DLD1 (cell line): Measurements from ENCODE around the gene NR6A1.

Experiments used
- in situ Hi-C: cut with HindIII; loops from 2 replicates; pipeline ENCODE4 v1.10.0; 2017; ENCODE audit warnings: low sequenced_read_pairs

The NR6A1 gene

GRCh38 chr9:124666642-124667041 is 104.5 kb downstream of the NR6A1 start:
- in situ Hi-C loops, result no loop called here

- in situ Hi-C loops, result no loop called here
Observed at GRCh38 chr9:124665391-124666058, 105.6 kb downstream of the NR6A1 start.

DNA sequence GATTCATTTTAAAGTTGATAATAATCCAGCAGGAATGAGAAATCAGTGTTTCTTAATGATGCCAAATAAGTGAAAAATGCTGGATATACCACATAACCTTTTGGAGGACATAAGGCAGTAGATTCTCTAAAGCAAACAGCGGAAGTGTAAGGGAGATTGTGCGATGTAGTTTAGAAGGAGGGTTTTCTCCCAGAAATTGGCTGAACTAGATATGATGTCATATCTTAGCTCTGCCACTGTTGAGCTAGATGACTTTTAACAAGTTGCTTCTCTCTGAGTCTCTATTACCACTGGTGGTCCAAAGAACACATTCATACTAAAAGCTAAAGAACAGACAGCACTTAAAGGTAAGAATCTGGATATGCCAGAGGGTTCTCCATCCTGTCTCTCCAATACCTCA is 107.0 kb downstream of the NR6A1 start:
- in situ Hi-C loops, result no loop called here

DNA sequence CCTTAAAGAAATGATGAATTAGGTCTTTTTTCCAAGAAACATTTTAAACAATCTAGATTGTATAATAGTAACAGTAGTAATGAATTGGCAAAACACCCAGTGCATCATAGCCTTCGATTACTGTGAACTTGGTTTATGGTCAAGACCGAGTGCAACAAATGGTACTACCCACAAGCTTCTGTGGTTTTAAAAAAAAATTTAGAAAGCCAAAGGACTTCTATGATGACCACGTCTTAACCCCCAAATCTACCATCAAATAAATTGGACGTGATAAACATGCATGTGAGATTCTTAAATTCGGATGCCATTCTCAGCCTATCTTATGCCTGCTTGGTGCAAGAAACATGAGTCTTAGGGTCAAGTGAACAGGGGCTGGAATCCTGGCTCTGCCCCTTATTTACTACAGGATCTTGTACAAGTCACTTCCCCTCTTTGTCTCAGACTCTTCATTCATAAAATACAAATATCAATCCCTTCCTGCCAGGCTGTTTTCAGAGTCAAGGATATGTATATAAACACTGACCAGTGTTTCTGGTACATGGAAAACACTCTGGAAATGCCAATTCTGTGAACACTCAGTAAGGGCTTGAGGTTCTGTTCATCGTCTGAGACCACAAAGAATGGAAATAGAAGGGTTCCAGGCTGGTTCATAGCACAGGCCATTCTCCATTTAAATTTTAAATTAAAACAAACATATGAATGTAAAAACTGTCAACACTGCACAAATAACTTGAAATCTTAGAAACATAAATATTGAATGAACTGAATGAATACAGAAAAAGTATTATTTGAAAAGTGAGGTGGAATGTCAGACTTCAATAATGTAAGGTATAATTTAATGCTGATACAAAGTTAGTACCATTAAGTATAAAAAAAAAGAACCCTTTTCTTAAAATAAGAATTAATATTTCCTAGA is 107.8 kb downstream of the NR6A1 start:
- in situ Hi-C loops, result no loop called here

- in situ Hi-C loops, result no loop called here
Observed at GRCh38 chr9:124662561-124662960, 108.5 kb downstream of the NR6A1 start.

- in situ Hi-C loops, result no loop called here
Observed at GRCh38 chr9:124661271-124661670, 109.8 kb downstream of the NR6A1 start.

GRCh38 chr9:124660341-124660801 is 110.7 kb downstream of the NR6A1 start:
- in situ Hi-C loops, result no loop called here

DNA sequence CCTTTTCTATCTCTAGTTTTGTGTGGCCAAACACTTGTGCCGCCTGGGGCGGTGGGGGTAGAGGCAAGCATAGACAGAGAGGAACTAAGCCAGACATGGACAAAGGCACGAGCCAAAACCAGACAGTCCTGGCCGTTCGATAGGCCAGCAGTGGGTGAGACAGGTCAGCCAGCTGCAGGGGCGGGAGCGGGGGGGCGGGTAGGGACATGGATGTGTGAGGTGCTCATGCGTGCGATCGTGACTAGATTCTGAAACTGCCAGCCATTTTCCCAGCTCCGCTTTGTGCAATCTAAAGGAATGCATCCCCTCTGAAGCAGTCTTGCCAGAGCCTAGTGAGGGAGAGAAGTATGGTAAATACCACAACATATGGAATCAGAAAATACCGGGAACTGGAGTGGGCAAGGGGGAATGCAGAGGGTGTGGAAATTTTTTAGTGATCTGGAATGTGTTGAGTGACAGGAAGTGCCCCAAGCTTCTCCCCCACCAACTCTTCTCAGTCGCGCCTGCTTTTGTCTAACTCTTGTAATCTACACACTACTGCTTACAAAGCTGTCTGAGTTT is 111.9 kb downstream of the NR6A1 start:
- in situ Hi-C loops, result loop anchor here (5.0 kb wide), 1 partner anchor 33 kb away; no protein-coding TSS in a partner anchor

DNA sequence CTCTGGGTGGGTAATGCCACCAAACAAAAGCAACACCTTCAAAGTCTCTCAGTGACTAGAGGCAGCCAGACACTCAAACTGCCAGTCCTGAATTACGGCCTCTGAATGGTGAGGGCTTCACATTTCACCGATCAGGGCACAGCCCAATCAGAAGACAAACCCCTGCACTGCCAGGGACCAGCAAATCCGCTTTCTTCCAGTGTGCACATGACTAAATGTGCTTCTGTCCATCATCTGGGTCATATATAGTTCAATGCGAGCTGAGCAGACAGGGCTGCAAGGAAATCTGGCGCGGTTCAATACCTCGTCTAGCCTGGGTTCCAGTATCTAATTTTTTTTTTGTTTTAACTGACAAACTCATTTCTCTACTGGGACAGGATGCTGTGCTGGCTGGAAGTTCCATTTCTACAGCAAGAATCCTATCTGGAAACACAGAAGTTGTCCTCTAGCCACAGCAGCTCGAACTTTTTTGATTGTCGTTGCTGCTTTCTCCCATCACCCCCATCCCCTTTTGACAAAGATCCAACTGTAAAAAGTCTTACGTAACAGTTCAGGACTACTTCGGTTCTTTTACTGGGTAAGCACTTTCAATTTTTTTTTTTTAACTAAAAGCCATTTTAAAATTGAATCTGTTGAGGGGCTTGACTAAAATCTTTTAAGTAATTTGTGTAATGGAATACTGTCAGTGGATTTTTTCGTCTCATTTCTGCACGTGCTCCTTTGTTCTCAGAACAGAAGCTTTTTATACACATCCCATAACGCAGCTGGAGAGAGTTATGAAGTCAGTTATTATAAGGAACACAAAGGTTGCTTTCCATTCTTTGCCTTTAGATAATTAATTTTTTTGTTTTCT is 112.7 kb downstream of the NR6A1 start:
- in situ Hi-C loops, result loop anchor here (5.0 kb wide), 1 partner anchor 34 kb away; no protein-coding TSS in a partner anchor

GRCh38 chr9:124657516-124657915 is 113.6 kb downstream of the NR6A1 start:
- in situ Hi-C loops, result loop anchor here (5.0 kb wide), 1 partner anchor 35 kb away; no protein-coding TSS in a partner anchor

DNA sequence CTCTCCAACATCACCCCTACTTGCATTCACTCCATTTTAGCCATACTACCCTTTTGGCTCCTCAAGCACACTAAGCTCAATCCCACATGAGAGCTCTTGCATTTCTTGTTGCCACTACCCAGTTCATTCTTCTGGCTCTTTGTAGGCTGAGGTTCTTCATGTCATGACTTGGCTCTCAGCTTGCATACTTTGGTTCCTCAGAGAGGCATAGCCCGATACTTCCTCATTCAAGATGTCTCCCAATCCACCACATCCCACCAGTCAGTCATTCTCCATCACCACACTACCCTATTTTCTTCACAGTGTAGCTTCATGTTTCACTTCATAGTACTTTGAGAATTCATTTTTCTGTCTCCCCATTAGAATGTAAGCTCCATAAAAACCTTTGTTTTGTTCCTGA is 116.7 kb downstream of the NR6A1 start:
- in situ Hi-C loops, result no loop called here

GRCh38 chr9:124652615-124653393 is 118.3 kb downstream of the NR6A1 start:
- in situ Hi-C loops, result no loop called here

DNA sequence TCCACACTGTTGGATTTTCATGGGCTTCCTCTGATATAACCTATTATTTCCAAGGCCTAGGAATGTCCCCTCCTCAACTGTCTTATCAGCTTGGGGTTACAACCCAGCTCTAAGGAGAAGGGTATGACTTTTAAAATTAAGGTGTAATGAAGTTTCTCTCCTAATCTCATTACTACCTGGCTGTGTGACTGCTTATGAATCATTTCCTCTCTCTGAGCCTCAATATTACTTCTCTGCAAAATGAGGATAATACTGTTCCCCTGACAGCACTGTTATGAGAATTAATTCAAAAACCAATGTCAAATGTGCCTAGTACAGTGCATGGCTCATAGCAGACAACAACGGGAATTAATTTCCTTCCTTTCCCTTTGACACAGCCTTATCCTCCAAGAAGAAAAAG is 118.9 kb downstream of the NR6A1 start:
- in situ Hi-C loops, result no loop called here

GRCh38 chr9:124645274-124645673 is 125.8 kb downstream of the NR6A1 start:
- in situ Hi-C loops, result no loop called here

DNA sequence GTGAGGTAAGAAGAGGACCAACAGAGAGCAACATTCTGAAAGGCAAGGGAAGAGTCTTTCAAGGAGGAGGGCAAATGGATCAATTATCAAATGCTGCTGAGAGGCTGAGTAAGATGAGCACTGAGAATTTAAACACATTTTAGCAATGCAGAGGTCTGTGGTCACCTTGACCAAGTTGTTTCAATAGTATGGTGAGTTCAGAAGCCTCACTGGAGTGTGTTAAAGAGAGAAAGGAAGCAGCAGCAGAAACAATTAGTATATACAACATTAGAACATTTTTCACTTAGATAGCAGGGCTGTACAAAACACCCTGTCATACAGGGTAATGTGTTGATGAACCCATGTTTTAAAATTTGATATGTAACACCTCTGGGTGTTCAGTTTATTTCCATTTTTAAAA is 131.5 kb downstream of the NR6A1 start:
- in situ Hi-C loops, result no loop called here

GRCh38 chr9:124635285-124635684 is 135.8 kb downstream of the NR6A1 start:
- in situ Hi-C loops, result no loop called here

DNA sequence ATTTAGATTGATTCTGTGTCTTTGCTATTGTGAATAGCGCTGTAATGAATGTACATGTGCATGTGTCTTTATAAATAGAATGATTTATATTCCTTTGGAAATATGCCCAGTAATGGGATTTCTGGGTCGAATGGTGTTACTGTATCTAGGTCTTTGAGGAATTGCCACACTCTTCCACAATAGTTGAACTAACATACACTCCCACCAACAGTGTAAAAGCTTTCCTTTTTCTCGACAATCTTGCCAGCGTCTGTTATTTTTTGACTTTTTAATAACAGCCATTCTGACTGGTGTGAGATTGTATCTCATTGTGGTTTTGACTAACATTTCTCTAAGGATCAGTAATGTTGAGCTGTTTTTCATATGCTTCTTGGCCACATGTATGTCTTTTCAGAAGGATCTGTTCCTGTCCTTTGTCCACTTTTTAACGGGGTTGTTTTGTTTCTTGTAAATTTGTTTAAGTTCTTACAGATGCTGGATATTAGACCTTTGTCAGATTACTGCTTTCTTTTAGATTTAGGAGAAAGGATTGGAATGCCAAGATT is 139.0 kb downstream of the NR6A1 start:
- in situ Hi-C loops, result no loop called here

DNA sequence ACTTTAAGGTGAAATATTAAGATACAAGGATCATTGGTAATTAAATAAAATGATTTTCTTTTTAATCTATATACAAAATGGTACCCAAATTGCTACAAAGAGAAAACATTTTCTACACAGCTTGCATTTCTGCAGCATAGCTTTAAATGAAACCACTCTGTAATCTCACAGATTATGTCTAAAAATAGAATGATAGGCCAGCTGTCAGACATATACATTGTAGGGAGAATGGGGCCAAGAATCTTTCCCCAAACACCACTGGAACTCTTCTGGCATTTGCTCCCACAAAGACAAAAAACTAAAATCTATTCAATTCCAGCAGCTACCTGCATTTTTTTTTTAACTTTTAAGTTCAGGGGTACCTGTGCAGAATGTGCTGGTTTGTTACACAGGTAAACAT is 139.8 kb downstream of the NR6A1 start:
- in situ Hi-C loops, result no loop called here

- in situ Hi-C loops, result no loop called here
Observed at GRCh38 chr9:124629600-124629999, 141.5 kb downstream of the NR6A1 start.

DNA sequence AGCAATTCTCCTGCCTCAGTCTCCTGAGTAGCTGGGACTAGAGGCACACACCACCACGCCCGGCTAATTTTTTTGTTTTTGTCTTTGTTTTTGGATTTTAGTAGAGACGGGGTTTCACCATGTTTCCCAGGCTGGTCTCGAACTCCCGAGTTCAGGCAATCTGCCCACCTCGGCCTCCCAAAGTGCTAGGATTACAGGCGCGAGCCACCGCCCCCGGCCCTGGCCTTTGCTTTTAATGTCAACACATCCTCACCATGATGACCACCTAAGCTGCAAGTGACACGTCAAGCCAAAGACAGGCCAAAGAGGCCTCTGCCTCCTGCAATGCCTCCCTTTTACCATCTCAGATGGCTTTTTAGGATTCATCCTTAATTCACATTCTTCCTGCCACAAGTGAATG is 142.4 kb downstream of the NR6A1 start:
- in situ Hi-C loops, result no loop called here
